HEK293 (cell line): Measurements from ENCODE around the gene AKT2.

Experiments
- HOXC10 ChIP-seq: sonication (generic); formaldehyde crosslinking; IDR thresholded peaks from 2 replicates; pipeline ENCODE4 v1.8.1; 2023; ENCODE audit warnings: mild to moderate bottlenecking, missing genetic modification reagents
- IKZF3 ChIP-seq: fragments of 450-650 bp; IDR thresholded peaks from 2 replicates; pipeline ENCODE4 v1.5.0; 2018; ENCODE audit warnings: missing biosample characterization, mild to moderate bottlenecking, missing genetic modification characterization, moderate library complexity
- KLF7 ChIP-seq: fragments of 450-650 bp; formaldehyde crosslinking; IDR thresholded peaks from 2 replicates; pipeline ENCODE4 v1.5.1; 2016; ENCODE audit warnings: missing biosample characterization, missing genetic modification characterization, borderline replicate concordance
- OVOL3 ChIP-seq: fragments of 450-650 bp; formaldehyde crosslinking; IDR thresholded peaks from 2 replicates; pipeline ENCODE4 v1.5.1; 2016; ENCODE audit warnings: missing biosample characterization, missing genetic modification characterization
- REPIN1 ChIP-seq: fragments of 450-650 bp; formaldehyde crosslinking; IDR thresholded peaks from 2 replicates; pipeline ENCODE4 v1.5.1; 2017; ENCODE audit warnings: missing biosample characterization, missing genetic modification characterization, low read depth
- SALL2 ChIP-seq: fragments of 450-650 bp; formaldehyde crosslinking; IDR thresholded peaks from 2 replicates; pipeline ENCODE4 v1.5.0; 2017; ENCODE audit warnings: missing biosample characterization, mild to moderate bottlenecking, missing genetic modification characterization, borderline replicate concordance
- SP2 ChIP-seq: fragments of 450-650 bp; formaldehyde crosslinking; IDR thresholded peaks from 2 replicates; pipeline ENCODE4 v1.5.1; 2016; ENCODE audit warnings: missing biosample characterization, missing genetic modification characterization
- SP7 ChIP-seq: fragments of 450-650 bp; formaldehyde crosslinking; IDR thresholded peaks from 2 replicates; pipeline ENCODE4 v1.5.1; 2016; ENCODE audit warnings: missing biosample characterization, missing genetic modification characterization
- WT1 ChIP-seq: fragments of 450-650 bp; formaldehyde crosslinking; IDR thresholded peaks from 2 replicates; pipeline ENCODE4 v1.5.1; 2016; ENCODE audit warnings: missing biosample characterization, missing genetic modification characterization
- ZBTB20 ChIP-seq: fragments of 450-650 bp; formaldehyde crosslinking; IDR thresholded peaks from 2 replicates; pipeline ENCODE4 v1.5.1; 2016; ENCODE audit warnings: missing biosample characterization, missing genetic modification characterization
- ZNF157 ChIP-seq: fragments of 450-650 bp; formaldehyde crosslinking; IDR thresholded peaks from 2 replicates; pipeline ENCODE4 v1.5.1; 2016; ENCODE audit warnings: missing biosample characterization, missing genetic modification characterization
- ZNF175 ChIP-seq: fragments of 450-650 bp; formaldehyde crosslinking; IDR thresholded peaks from 2 replicates; pipeline ENCODE4 v1.5.1; 2016; ENCODE audit warnings: missing biosample characterization, missing genetic modification characterization
- ZNF239 ChIP-seq: fragments of 450-650 bp; formaldehyde crosslinking; IDR thresholded peaks from 2 replicates; pipeline ENCODE4 v1.5.1; 2016; ENCODE audit warnings: missing biosample characterization, missing genetic modification characterization
- ZNF24 ChIP-seq: fragments of 450-650 bp; formaldehyde crosslinking; IDR thresholded peaks from 2 replicates; pipeline ENCODE4 v1.5.1; 2016; ENCODE audit warnings: missing biosample characterization, missing genetic modification characterization
- ZNF248 ChIP-seq: fragments of 450-650 bp; formaldehyde crosslinking; IDR thresholded peaks from 2 replicates; pipeline ENCODE4 v1.5.1; 2017; ENCODE audit warnings: missing biosample characterization, missing genetic modification characterization
- ZNF354C ChIP-seq: fragments of 450-650 bp; formaldehyde crosslinking; IDR thresholded peaks from 2 replicates; pipeline ENCODE4 v1.5.1; 2016; ENCODE audit warnings: missing biosample characterization, missing genetic modification characterization, low read depth, borderline replicate concordance
- ZNF37A ChIP-seq: fragments of 450-650 bp; IDR thresholded peaks from 2 replicates; pipeline ENCODE4 v1.5.1; 2018; ENCODE audit warnings: missing biosample characterization, missing genetic modification characterization
- ZNF501 ChIP-seq: fragments of 450-650 bp; formaldehyde crosslinking; IDR thresholded peaks from 2 replicates; pipeline ENCODE4 v1.5.1; 2016; ENCODE audit warnings: missing biosample characterization, missing genetic modification characterization
- ZNF544 ChIP-seq: fragments of 450-650 bp; formaldehyde crosslinking; IDR thresholded peaks from 2 replicates; pipeline ENCODE4 v1.5.0; 2017; ENCODE audit warnings: missing biosample characterization, missing genetic modification characterization
- ZNF664 ChIP-seq: fragments of 450-650 bp; formaldehyde crosslinking; IDR thresholded peaks from 2 replicates; pipeline ENCODE4 v1.5.1; 2016; ENCODE audit warnings: missing biosample characterization, missing genetic modification characterization
- ZNF777 ChIP-seq: fragments of 450-650 bp; formaldehyde crosslinking; IDR thresholded peaks from 2 replicates; pipeline ENCODE4 v1.5.1; 2017; ENCODE audit warnings: missing biosample characterization, missing genetic modification characterization, borderline replicate concordance
- ZSCAN16 ChIP-seq: fragments of 450-650 bp; formaldehyde crosslinking; IDR thresholded peaks from 2 replicates; pipeline ENCODE4 v1.5.1; 2016; ENCODE audit warnings: missing biosample characterization, missing genetic modification characterization
- ZSCAN30 ChIP-seq: fragments of 450-650 bp; IDR thresholded peaks from 2 replicates; pipeline ENCODE4 v1.5.1; 2018; ENCODE audit warnings: missing biosample characterization, mild to moderate bottlenecking, missing genetic modification characterization, moderate library complexity
- TF ChIP-seq, protein P1 (sequence below): fragments of 450-650 bp; formaldehyde crosslinking; IDR thresholded peaks from 2 replicates; pipeline ENCODE4 v1.5.1; 2017; ENCODE audit warnings: missing biosample characterization, missing genetic modification characterization
- TF ChIP-seq, protein P2 (sequence below): fragments of 450-650 bp; formaldehyde crosslinking; IDR thresholded peaks from 2 replicates; pipeline ENCODE4 v1.5.1; 2016; ENCODE audit warnings: missing biosample characterization, missing genetic modification characterization, borderline replicate concordance
- TF ChIP-seq, protein P3 (sequence below): fragments of 450-650 bp; formaldehyde crosslinking; IDR thresholded peaks from 2 replicates; pipeline ENCODE4 v1.5.1; 2016; ENCODE audit warnings: missing biosample characterization, missing genetic modification characterization
- TF ChIP-seq, protein P4 (sequence below): fragments of 450-650 bp; formaldehyde crosslinking; optimal IDR thresholded peaks from 2 replicates; pipeline ENCODE3; 2016; ENCODE audit warnings: missing biosample characterization, mild to moderate bottlenecking, missing genetic modification characterization
- TF ChIP-seq, protein P5 (sequence below): fragments of 450-650 bp; formaldehyde crosslinking; IDR thresholded peaks from 2 replicates; pipeline ENCODE4 v1.5.1; 2017; ENCODE audit warnings: missing biosample characterization, missing genetic modification characterization
- TF ChIP-seq, protein P6 (sequence below): fragments of 450-650 bp; formaldehyde crosslinking; IDR thresholded peaks from 2 replicates; pipeline ENCODE4; 2016; ENCODE audit warnings: missing biosample characterization, missing genetic modification characterization

The AKT2 gene

DNA sequence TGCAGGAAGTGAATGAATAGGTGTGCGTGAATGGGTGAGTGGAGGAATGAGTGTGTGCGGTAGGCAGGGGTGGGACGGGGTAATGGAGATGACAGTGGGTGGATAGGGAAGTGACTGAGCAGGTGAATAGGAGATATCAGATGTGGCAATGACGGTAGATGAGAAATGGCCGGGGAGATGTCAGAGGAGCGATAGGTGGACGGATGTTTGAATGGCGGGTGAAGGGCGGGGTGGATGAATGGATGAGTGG lies 68.4 kb downstream of the AKT2 start (continued):
- TF ChIP-seq, protein P1, sequence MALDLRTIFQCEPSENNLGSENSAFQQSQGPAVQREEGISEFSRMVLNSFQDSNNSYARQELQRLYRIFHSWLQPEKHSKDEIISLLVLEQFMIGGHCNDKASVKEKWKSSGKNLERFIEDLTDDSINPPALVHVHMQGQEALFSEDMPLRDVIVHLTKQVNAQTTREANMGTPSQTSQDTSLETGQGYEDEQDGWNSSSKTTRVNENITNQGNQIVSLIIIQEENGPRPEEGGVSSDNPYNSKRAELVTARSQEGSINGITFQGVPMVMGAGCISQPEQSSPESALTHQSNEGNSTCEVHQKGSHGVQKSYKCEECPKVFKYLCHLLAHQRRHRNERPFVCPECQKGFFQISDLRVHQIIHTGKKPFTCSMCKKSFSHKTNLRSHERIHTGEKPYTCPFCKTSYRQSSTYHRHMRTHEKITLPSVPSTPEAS (tag by site-specific recombination), result peak; percentile 69; the same call in 1 of the 2 replicates
- no peak for TF ChIP-seq ZSCAN30 (tag by site-specific recombination)
- no peak for TF ChIP-seq OVOL3
- TF ChIP-seq KLF7 (tag by site-specific recombination), result no peak
- TF ChIP-seq WT1 (tag by site-specific recombination), result peak; percentile 62; the same call in 1 of the 2 replicates
- no peak for TF ChIP-seq ZNF37A (tag by site-specific recombination)
- no peak for TF ChIP-seq ZNF544
- no peak for TF ChIP-seq REPIN1 (tag by site-specific recombination)
- no peak for TF ChIP-seq ZNF354C (tag by site-specific recombination)
- TF ChIP-seq ZNF664 (tag by site-specific recombination), result no peak
- TF ChIP-seq HOXC10 (CRISPR knock-in tag), result no peak
- 0 out of 2 replicates have a peak, but pooled peaks have one; percentile 35 for TF ChIP-seq ZNF248 (tag by site-specific recombination)
- TF ChIP-seq SALL2 (tag by site-specific recombination), result peak; percentile 61; the same call in 1 of the 2 replicates
- 0 out of 2 replicates have a peak, but pooled peaks have one; percentile 15 for TF ChIP-seq ZNF239 (tag by site-specific recombination)
- TF ChIP-seq ZSCAN16, result no peak
- TF ChIP-seq ZNF501, result no peak
- TF ChIP-seq, protein P2, sequence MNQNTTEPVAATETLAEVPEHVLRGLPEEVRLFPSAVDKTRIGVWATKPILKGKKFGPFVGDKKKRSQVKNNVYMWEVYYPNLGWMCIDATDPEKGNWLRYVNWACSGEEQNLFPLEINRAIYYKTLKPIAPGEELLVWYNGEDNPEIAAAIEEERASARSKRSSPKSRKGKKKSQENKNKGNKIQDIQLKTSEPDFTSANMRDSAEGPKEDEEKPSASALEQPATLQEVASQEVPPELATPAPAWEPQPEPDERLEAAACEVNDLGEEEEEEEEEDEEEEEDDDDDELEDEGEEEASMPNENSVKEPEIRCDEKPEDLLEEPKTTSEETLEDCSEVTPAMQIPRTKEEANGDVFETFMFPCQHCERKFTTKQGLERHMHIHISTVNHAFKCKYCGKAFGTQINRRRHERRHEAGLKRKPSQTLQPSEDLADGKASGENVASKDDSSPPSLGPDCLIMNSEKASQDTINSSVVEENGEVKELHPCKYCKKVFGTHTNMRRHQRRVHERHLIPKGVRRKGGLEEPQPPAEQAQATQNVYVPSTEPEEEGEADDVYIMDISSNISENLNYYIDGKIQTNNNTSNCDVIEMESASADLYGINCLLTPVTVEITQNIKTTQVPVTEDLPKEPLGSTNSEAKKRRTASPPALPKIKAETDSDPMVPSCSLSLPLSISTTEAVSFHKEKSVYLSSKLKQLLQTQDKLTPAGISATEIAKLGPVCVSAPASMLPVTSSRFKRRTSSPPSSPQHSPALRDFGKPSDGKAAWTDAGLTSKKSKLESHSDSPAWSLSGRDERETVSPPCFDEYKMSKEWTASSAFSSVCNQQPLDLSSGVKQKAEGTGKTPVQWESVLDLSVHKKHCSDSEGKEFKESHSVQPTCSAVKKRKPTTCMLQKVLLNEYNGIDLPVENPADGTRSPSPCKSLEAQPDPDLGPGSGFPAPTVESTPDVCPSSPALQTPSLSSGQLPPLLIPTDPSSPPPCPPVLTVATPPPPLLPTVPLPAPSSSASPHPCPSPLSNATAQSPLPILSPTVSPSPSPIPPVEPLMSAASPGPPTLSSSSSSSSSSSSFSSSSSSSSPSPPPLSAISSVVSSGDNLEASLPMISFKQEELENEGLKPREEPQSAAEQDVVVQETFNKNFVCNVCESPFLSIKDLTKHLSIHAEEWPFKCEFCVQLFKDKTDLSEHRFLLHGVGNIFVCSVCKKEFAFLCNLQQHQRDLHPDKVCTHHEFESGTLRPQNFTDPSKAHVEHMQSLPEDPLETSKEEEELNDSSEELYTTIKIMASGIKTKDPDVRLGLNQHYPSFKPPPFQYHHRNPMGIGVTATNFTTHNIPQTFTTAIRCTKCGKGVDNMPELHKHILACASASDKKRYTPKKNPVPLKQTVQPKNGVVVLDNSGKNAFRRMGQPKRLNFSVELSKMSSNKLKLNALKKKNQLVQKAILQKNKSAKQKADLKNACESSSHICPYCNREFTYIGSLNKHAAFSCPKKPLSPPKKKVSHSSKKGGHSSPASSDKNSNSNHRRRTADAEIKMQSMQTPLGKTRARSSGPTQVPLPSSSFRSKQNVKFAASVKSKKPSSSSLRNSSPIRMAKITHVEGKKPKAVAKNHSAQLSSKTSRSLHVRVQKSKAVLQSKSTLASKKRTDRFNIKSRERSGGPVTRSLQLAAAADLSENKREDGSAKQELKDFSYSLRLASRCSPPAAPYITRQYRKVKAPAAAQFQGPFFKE (tag by site-specific recombination), result no peak
- TF ChIP-seq SP7 (tag by site-specific recombination), result no peak
- TF ChIP-seq ZNF157, result no peak; the same call in 1 of the 2 replicates
- no peak for TF ChIP-seq ZNF24 (tag by site-specific recombination)
- TF ChIP-seq ZBTB20, result no peak
- TF ChIP-seq ZNF777 (tag by site-specific recombination), result peak; percentile 49; the same call in 1 of the 2 replicates
- TF ChIP-seq, protein P3, sequence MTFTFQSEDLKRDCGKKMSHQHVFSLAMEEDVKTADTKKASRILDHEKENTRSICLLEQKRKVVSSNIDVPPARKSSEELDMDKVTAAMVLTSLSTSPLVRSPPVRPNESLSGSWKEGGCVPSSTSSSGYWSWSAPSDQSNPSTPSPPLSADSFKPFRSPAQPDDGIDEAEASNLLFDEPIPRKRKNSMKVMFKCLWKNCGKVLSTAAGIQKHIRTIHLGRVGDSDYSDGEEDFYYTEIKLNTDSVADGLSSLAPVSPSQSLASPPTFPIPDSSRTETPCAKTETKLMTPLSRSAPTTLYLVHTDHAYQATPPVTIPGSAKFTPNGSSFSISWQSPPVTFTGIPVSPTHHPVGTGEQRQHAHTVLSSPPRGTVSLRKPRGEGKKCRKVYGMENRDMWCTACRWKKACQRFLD, result no peak
- TF ChIP-seq, protein P4, sequence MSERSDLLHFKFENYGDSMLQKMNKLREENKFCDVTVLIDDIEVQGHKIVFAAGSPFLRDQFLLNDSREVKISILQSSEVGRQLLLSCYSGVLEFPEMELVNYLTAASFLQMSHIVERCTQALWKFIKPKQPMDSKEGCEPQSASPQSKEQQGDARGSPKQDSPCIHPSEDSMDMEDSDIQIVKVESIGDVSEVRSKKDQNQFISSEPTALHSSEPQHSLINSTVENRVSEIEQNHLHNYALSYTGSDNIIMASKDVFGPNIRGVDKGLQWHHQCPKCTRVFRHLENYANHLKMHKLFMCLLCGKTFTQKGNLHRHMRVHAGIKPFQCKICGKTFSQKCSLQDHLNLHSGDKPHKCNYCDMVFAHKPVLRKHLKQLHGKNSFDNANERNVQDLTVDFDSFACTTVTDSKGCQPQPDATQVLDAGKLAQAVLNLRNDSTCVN (tag by site-specific recombination), result no peak
- TF ChIP-seq, protein P5, sequence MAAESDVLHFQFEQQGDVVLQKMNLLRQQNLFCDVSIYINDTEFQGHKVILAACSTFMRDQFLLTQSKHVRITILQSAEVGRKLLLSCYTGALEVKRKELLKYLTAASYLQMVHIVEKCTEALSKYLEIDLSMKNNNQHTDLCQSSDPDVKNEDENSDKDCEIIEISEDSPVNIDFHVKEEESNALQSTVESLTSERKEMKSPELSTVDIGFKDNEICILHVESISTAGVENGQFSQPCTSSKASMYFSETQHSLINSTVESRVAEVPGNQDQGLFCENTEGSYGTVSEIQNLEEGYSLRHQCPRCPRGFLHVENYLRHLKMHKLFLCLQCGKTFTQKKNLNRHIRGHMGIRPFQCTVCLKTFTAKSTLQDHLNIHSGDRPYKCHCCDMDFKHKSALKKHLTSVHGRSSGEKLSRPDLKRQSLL, result no peak
- TF ChIP-seq ZNF175 (tag by site-specific recombination), result no peak
- TF ChIP-seq SP2 (tag by site-specific recombination), result no peak; the same call in 1 of the 2 replicates
- TF ChIP-seq, protein P6, sequence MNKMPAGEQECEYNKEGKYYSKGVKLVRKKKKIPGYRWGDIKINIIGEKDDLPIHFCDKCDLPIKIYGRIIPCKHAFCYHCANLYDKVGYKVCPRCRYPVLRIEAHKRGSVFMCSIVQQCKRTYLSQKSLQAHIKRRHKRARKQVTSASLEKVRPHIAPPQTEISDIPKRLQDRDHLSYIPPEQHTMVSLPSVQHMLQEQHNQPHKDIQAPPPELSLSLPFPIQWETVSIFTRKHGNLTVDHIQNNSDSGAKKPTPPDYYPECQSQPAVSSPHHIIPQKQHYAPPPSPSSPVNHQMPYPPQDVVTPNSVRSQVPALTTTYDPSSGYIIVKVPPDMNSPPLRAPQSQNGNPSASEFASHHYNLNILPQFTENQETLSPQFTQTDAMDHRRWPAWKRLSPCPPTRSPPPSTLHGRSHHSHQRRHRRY, result peak; percentile 90
- TF ChIP-seq IKZF3, result no peak
